HL-60 (cell line): ENCODE results near the gene PPM1H.

Experiments
- CTCF ChIP-seq: IDR thresholded peaks from one replicate; pipeline ENCODE4 v1.5.1; 2011; ENCODE audit warnings: low read length, control low read depth, inconsistent platforms; ENCODE audit not compliant: insufficient read depth
- POLR2AphosphoS5 ChIP-seq: IDR thresholded peaks from 2 replicates; pipeline ENCODE4 v1.6.1; 2012; ENCODE audit warnings: low read depth
- REST ChIP-seq: IDR thresholded peaks from 2 replicates; pipeline ENCODE4 v1.6.1; 2012; ENCODE audit warnings: low read depth; ENCODE audit not compliant: insufficient replicate concordance

GRCh38 chr12:62931477-62931876 is 3.5 kb downstream of the PPM1H start:
- no peak for TF ChIP-seq CTCF
- TF ChIP-seq REST, result no peak
- TF ChIP-seq POLR2AphosphoS5, result no peak
